NCI-H526 (cell line): Measurements from ENCODE around the gene ANXA11.
"Not testable (repeated sequence)": the region's sequence is repeated elsewhere in the genome, so short reads cannot be mapped to it uniquely, and the experiment has no call there.

Experiments
- DNase-seq, 2 experiments: peaks; one replicate each; lab custom pipeline; 2025; lab: John Stamatoyannopoulos, UW

The ANXA11 gene

DNA sequence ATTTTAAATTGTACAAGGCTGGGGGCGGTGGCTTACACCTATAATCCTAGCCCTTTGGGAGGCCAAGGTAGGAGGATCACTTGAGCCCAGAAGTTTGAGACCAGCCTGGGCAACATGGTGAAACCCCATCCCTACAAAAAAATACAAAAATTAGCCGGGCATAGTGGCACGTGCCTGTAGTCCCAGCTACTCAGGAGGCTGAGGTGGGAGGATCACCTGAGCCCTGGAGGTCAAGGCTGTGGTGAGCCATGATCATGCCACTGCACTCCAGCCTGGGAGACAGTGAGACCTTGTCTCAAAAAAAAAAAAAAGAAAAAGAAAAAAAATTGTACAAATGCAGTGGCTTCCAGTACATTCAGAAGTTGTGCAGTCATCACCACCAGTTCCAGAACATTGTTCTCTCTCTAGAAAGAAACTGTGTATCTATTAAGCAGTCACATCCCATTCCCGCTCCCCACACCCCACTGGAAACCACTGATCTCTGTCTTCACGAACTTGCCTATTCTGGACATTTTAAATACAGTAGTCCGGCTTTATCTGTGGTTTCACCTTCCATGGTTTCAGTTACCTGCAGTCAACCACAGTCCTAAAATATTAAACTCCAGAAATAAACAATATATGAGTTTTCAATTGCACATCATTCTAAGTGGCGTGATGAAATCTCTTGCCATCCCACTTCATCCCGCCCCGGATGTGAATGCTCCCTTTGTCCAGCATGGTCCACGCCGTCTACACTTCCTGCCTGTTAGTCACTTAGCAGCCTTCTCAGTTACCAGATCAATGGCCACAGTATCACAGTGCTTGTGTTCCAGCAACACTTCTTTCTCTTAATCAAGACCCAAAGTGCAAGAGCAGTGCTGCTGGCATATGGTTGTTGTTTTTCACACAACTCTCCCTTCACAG, 59.7 kb downstream of the ANXA11 start:
- DNase-seq: not testable (repeated sequence)

DNA sequence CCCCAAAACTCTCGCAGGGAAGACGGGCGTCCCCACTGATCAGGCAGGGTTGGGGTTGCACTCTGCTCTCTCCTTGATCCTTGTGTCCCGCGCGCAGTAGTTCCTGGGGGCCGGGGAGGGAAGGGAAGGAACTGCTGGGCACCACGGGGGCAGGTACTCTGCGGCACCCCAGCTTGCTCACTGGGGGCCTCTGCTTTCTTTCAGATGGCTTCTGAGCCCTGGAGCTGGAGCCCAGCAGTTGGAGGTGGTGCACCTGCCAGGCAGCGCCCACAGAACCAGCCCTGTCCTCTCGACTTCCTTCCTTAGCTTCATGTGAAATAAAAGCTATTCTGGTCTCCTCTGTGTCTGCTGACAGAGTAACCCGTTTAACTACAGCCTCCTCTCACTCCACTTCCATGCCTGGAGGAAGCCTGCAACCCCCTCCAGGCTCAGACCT, 60.6 kb downstream of the ANXA11 start:
- no peak for DNase-seq

DNA sequence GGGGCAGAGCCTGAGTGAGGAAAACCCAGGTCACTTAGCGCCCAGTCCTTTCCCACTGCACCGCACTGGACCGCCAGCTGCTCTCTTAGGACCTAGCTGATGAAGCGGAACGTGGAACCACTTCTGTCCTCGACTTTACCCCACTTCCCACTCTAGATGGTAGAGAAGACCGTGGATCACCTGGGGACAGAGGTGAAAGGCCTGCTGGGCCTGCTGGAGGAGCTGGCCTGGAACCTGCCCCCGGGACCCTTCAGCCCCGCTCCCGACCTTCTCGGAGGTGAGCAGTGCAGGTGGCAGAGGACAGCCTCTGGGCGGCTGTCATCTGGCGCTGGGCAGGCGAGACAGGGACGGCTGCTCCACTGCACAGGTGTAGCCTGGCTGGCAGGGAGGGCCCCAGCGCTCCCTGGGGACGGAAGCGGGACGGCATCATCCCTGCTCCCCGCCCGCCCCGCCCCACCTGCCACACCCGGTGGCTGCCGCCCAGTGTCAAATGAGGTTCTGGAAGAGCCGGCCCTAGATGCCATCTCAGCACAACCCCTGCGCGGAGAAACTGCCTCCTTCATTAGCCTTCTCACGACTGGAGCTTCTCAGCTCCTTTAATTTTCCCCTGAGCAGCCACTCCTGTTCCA, 61.2 kb downstream of the ANXA11 start:
- DNase-seq: peak; percentile 41 to 83

DNA sequence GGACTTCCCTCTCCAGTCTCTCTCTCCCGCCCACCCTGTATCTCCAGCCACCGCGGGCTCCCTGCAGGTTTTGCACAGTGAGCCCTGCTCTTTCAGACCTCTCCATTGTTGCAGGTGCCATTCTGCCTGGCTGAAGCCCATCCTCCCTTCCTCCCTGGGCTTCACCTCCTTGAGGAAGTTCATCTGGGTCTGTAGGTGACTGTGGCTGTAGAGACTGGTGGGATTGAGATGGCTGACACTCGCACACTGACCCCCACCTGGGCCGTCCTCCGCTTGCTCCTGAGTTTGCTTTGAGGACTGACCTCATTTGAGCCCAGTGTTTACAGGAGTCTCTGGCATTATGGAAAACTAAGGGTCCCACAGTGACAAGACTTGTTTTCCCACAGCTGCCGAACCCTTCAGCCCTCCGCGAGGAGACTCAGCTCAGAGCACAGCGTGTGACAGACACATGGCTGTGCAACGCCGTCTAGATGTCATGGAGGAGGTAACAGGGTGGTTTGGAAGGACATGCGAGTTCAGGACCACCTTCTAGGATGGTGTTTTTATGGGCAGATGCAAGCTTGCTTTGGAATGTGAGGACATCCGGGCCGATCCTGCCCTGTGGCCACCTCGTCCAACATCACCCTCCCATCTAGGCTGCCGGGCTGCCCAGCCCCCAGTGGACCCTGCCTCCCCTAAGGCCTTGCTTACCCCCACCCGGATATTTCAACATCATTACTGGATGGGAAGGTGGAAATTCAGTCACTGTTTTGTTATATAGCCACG, 63.5 kb downstream of the ANXA11 start:
- DNase-seq: no peak

DNA sequence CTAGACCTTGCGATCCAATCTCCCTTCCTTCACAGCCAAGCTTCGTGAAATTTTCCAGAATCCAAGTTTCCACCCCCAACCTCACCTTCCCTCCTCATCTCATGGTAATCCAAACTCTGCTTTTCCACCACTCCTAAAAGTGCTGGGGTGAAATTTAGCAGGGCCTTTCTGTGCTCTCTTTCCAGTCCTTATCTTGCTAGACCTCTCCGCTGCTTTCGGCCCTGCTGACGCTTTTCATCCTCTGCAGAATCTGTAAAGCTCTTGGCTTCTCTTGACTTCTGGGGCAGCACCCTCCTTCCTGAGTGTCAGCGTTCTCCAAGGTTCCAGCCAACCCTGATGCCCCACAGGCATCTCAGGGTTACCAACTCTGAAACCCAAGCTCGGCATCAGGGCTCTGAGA, 65.1 kb downstream of the ANXA11 start:
- DNase-seq: no peak

DNA sequence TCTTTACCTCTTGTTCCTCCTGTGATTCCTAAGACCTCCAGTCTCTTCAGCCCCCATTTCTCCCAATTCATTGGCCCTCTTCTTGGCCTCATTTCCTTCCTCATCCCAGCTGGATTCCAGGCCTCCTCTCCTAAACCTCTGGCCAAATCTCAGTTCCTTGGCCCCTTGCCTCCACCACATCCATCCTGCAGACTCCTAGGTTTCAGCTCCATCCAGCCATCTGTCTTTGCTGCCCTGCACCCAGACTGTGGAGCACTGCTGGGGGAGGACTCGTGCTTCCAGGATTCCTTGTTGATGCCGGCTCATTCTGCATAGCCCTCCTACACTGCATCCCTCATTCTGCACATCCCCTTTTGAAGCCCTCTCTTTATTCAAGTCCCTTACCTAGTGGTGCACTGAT, 66.1 kb downstream of the ANXA11 start:
- DNase-seq: no peak

DNA sequence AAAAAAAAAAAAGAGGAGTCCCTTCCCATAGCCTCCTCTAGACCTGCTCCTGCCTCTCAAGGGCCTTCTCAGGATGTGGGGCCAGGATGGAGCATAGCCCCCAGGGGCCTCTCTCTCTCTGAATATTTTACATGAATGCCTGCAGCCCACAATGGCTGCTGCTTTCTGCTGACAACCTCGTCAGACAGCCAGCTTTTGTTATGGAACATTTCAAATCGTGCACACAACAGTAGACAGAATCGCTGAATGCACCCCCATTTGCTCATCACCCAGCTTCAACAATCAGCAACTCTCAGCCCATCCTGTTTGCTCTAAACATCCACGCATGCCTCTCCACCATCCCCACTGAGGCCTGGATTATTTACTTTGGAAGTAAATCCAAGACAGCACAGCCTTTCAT, 67.4 kb downstream of the ANXA11 start:
- no peak for DNase-seq

DNA sequence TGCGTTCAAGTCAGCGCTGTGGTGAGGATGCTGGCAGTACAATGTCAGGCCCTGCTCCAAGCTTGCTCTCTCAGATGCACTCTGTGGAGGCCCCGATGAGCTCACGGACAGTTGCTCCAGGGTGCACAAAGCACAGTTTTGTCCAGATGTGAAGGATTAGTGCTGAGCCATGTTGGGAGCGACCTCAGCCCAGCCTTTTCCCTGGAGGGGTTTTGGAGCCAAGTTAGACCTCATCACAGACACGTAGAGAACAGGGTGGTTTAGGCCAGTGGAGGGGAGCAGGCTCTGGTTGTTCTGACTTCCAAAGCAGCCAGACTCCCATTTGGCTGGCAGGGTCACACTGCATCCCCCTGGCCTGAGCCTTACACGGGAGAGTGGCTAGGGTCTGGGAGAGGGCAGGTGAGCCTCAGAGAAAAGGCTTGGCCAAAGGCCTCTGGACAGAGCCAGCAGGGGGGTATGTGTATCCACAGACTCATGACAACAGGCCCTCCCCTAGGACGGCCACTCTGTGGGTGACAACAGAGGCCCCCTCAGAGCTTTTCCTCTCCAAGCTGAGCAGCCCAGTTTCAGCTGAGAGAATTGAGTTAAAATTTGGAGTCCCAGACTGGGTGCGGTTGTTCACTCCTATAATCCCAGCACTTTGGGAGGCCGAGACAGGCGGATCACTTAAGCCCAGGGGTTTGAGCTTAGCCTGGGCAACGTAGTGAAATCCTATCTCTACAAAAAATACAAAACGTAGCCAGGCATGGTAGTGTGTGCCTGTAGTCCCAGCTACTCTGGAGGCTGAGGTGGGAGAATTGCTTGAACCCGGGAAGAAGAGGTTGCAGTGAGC, 68.1 kb downstream of the ANXA11 start:
- no peak for DNase-seq

DNA sequence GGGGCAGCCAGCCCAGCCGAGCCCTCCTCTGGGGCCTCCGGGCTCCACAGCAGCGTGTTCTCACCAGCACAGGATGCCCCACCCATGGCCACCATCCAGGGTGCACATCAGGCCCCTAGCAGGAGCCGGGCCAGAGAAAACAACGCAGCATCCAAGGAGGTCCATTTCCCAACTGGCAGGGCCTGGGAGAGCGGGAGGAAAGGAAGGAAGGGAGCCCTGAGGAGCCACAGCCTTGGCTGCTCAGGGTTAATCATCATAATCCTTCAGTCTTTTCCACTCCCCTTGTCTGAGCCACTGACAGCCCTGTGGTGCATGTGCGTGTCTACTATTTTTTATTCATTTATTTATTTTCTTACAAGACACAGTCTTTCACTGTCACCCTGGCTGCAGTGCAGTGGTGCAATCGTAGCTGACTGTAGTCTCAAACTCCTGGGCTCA, 69.2 kb downstream of the ANXA11 start:
- DNase-seq: no peak

DNA sequence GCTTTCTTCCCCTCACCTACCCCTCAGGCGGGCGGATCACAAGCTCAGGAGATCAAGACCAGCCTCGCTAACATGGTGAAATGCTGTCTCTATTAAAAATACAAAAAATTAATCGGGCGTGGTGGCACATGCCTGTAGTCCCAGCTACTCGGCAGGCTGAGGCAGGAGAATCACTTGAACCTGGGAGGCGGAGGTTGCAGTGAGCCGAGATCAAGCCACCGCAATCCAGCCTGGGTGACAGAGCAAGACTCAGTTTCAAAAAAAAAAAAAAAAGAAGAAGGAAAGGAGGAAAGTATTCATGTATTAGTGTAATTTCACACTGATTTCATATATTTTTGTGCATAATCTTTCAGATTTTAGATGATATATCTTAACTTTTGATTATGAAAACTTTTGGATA, 71.7 kb downstream of the ANXA11 start:
- DNase-seq: not testable (repeated sequence)

DNA sequence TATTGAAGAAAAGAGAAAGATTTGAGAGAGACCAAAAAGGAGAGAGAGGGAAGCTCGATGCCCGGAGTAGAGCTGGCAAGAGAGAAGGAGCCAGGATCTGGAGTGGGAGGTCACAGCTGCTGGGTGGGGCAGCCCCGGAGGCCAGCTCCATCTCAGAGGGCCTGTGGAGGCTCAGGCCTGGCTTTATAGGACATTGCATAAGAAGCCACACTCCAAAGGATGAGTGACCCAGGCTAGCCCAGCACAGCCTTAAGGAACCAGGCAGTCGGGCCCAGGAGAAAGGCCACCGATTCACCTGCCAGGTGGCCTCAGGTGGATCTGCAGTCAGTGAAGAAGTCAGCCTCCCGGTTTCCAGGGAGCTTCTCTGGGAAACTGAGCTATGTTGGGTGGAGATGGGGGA, 72.1 kb downstream of the ANXA11 start:
- DNase-seq: no peak

DNA sequence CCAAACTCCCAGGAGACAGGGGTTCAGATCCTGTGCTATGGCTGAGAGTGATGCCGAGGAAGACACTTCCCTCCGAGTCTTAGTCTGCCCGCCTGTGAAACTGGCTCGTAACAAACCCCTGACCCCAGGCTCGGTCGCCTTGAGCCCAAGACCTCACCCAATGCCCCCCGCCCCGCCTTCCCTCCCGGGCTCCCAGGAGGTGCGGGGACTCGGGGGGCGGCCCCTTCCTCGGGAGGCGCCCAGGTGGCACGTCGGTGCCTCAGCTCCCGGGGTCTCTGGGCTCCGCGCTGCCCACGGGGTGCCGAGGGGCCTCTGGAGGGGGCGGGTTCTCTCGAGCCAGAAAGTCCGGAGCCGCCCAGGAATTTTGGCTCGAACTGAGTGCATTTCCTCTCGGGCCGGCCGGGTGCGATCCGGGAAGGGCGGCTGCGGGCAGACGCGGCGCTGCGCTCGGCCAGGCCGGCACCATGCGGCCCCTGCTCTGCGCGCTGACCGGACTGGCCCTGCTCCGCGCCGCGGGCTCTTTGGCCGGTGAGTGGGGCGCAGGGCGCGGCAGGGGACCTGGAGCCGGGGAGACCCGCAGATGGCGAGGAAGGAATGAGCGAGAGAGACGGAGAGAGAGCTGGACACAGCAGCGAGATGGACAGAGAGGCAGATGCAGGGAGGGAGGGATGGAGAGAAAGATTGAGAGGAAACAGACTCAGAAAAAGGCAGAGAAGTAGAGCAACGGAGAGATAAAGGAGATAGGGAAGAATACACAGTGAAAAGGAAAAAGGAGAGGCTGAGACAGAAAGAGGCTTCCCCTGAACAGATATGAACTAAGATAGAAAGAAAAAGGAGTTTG, 72.8 kb downstream of the ANXA11 start, which contains the start of gene PLAC9:
TSS of gene PLAC9 (plus strand) at position 432 of the 841 bp plus-strand sequence. CDS start at position 465, 33 bp downstream.
- no peak for DNase-seq

DNA sequence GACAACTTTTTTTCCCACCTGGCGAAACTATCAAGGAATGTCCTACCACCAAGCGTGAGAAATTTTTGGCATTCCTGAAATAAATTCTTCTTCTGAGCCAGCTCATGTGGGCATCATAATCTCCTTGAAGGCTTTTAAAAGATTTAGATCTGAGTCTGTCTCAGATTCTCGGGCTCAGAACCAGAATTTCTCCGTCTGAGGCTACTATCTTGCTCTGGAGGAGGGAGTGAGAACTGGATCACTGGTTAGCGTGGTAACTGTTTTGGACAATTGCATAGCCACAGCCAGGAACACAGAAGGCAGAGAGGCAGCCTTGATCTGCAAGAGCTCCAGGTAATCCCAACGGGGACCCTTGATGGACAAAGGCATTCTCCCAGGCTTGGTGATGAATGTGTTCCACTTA, 73.8 kb downstream of the ANXA11 start:
- no peak for DNase-seq

DNA sequence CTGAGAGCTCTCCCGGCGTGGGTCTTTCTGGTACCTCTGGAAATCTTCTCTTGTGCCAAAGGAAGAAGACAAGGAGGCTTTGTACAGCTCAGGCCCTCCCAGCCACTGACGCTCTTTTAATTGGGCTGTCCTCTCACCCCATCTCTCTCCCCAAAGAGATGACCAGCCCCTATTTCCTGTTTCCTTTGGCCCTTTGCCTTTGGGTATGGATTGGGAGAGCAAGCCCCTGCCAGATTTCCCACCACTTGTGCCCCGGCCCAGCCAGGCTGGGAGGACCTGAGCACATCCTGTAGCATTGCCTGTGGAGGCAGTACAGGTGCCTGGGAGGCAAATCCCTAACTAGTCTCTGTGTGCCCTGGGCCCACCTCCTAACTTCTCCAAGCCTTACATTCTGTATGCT, 78.5 kb downstream of the ANXA11 start:
- DNase-seq: no peak

DNA sequence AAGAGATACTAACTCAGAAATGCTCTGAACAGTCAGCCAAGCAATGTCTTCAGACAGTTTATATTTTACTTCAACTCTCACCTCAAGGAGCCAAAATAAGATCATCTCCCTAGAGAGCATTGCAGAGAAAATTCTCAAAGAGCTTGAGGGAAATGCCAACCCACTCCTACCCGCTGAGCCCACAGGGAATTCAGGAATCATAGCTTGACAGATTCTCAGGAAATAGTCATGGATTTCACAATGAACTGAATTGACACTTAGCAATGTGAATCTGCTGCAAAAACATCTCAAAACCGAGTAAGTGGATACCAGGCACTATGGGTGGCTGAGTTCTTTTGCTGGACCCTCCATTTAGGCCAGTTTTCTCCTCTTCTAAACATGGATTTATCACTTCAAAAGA, 82.6 kb downstream of the ANXA11 start:
- DNase-seq: no peak

DNA sequence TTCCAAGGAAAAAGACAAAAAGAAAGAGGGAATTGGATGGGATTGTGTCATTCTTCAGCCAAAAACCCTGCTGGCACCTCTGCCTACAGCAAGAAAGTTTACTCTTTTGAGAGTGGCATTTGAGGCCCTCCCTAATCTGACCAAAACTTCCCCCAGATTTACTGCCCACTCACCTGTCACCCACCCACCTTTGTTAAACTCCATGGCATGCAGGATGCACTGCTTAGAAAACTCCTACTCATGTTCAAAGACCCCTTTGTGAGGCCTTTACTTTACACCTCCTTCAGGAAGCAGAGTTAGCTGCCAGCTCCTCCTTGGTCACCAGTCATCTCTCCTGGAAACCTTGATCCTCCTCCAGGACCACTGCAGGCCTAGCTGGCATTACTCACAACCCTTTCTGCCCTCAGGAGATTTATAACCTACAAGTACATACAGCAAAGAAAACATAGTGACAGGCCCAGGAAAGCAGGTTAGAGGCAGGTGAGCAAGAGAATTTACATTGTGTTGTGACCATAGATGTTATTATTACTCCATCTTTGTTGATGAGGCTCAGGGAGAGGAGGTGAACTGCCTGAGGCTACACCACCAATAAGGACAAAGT, 83.1 kb downstream of the ANXA11 start:
- DNase-seq: no peak

DNA sequence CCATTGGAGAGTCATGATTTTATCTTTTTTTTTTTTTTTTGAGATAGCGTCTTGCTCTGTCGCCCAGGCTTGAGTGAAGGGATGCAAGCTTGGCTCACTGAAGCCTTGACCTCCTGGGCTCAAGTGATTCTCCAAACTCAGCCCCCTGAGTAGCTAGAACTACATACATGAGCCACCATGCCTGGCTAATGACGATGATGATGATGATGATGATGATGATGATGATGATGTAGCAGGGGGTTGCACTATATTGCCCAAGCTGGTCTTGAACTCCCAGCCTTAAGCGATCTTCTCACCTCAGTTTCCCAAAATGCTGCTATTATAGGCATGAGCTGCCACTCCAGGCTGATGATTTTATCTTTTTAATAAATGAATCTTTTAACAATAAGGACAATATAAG, 86.7 kb downstream of the ANXA11 start:
- DNase-seq: no peak

DNA sequence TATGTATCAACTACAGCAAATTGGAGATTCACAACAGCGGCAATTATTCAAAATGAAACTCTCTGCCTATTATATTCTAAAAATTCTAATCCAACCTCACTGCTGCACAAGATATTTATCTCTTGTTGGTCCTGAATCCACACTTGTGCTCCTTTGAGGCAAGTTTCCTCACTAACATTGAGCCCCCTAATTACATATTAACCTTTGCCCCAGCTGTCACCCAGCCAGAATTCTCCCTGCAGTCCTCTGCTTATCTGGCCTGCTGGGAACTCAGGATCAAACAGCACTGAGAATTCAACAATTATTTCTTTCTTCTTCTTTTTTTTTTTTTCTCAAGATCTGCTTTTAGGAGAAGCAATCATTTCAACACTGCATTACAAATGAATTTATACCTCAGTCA, 94.4 kb downstream of the ANXA11 start:
- DNase-seq: no peak

DNA sequence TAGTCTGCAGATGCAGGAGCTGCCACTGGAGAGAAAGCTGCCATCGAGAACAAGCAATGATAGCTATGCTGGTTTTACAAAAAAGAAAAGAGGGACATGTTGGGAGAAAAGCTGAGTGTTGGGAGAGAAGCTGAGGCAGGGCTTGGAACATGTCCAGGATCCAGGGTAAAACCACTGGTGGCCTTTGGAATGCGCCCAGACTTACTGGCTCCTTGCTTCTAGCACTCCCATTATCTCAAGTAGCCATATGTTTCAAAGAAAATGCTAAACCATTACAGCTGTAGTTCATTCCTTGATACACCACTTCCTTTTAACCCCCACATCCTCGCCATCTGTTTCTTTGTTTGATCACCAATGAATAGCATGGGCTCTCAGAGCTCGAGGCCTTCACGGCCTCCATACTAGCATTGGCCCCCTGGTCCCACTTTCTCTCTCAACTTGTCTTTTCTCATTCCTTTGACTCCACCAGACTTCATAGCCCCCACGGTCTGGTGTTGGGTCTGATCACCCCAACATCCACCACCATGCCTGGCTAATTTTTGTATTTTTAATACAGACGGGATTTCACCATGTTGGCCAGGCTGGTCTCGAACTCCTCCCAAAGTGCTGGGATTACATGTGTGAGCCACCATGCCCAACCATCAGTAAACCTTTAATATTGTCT, 96.6 kb downstream of the ANXA11 start:
- DNase-seq: no peak
